Loucy (cell line): ENCODE measurements around the gene KIF3C.
A peak's percentile ranks its signal among the peaks of the same experiment; 100 is the strongest.

ENCODE experiments used
- H2AFZ ChIP-seq: fragments of 200-600 bp; sonication (generic); 2 replicates; pipeline ENCODE4 v1.6.0; 2016; ENCODE audit warnings: antibody characterized with exemption, mild to moderate bottlenecking, low read length, moderate library complexity
- H3F3A ChIP-seq: fragments of 200-600 bp; 2 replicates; pipeline ENCODE4 v1.6.0; 2016; ENCODE audit warnings: antibody characterized with exemption, low read depth, mild to moderate bottlenecking
- H3K27me3 ChIP-seq: fragments of 200-600 bp; sonication (generic); 2 replicates; pipeline ENCODE4 v1.6.1; 2014; ENCODE audit warnings: low read length, mild to moderate bottlenecking; ENCODE audit not compliant: insufficient read depth, poor library complexity, severe bottlenecking
- H3K36me3 ChIP-seq: fragments of 200-600 bp; sonication (generic); 2 replicates; pipeline ENCODE4 v1.6.1; 2016; ENCODE audit warnings: low read length; ENCODE audit not compliant: insufficient read depth
- H3K4me1 ChIP-seq: fragments of 200-600 bp; sonication (generic); 2 replicates; pipeline ENCODE4 v1.5.1; 2014; ENCODE audit warnings: low read length, mild to moderate bottlenecking; ENCODE audit not compliant: insufficient read depth, poor library complexity, severe bottlenecking
- H3K4me2 ChIP-seq: fragments of 200-600 bp; sonication (generic); 2 replicates; pipeline ENCODE4 v1.6.0; 2014; ENCODE audit warnings: antibody characterized with exemption, low read length, low read depth, mild to moderate bottlenecking; ENCODE audit not compliant: poor library complexity, severe bottlenecking
- H3K4me3 ChIP-seq: fragments of 200-600 bp; sonication (generic); 2 replicates; pipeline ENCODE4 v1.5.1; 2014; ENCODE audit warnings: low read length, mild to moderate bottlenecking, mixed read lengths; ENCODE audit not compliant: poor library complexity, severe bottlenecking
- H3K79me2 ChIP-seq: fragments of 200-600 bp; sonication (generic); 2 replicates; pipeline ENCODE4 v1.6.1; 2014; ENCODE audit warnings: low read length; ENCODE audit not compliant: insufficient read depth
- H3K9ac ChIP-seq: fragments of 200-600 bp; sonication (generic); 2 replicates; pipeline ENCODE4 v1.6.0; 2014; ENCODE audit warnings: mild to moderate bottlenecking, low read depth, low read length, moderate library complexity; ENCODE audit not compliant: poor library complexity, severe bottlenecking
- H3K9me2 ChIP-seq: fragments of 200-600 bp; sonication (generic); replicated peaks from 2 replicates; pipeline ENCODE4 v1.6.1; 2016; ENCODE audit warnings: low read depth, low read length, mixed read lengths
- H3K9me3 ChIP-seq: fragments of 200-600 bp; sonication (generic); 2 replicates; pipeline ENCODE4 v1.6.1; 2014; ENCODE audit warnings: mild to moderate bottlenecking, antibody characterized with exemption, low read length, low read depth; ENCODE audit not compliant: insufficient read depth
- H4K20me1 ChIP-seq: fragments of 200-600 bp; sonication (generic); 2 replicates; pipeline ENCODE4 v1.6.0; 2014; ENCODE audit warnings: antibody characterized with exemption, low read length, mild to moderate bottlenecking; ENCODE audit not compliant: insufficient read depth, poor library complexity, severe bottlenecking
- EZH2phosphoT487 ChIP-seq: fragments of 200-600 bp; IDR thresholded peaks from 2 replicates; pipeline ENCODE4 v1.6.1; 2018; ENCODE audit warnings: antibody characterized with exemption, mild to moderate bottlenecking, moderate library complexity, borderline replicate concordance
- TF ChIP-seq, protein P1 (sequence below): fragments of 200-600 bp; sonication (generic); conservative IDR thresholded peaks from 2 replicates; pipeline ENCODE4 v1.5.1; 2014; ENCODE audit warnings: mild to moderate bottlenecking, antibody characterized with exemption, low read length

Gene KIF3C

DNA sequence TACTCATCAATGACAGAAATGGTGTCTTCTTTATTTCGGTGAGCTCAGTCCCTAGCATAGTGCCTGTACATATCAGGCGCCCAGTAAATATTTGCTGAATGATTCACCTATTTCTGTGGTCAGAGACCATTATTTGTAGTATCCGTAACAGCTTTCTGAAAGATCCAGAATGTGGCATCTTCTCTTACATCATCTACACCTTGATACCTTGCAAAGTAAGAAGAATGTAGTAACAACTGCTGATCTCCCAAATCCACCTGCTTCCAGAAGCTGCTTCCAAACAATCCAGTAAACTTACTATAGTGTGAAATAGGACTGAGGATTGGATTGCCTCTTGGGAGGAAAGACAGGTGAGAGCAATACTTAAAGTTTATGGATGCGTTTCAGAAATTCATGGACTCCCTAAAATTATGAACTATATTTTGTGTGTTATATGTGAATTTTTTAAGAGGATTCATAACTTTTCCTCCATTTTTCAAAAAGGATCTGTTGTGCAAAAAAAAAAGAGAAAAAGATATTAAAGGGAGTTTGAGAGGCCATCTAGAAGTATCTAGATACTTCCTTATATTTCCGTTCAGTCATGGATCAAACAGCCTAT lies 103.1 kb downstream of the KIF3C start:
- peak overlapping the region; percentile 91 for H3K4me2 ChIP-seq
- H3K9me2 ChIP-seq, result no peaks in the 10 kb centered on the region
- peaks cover 6% of the 10 kb centered on the region for H3K27me3 ChIP-seq
- peak overlapping the region; percentile 76 for H3K9ac ChIP-seq
- H3K36me3 ChIP-seq, result no peaks in the 10 kb centered on the region; the same call in 1 of the 2 replicates
- peak overlapping the region; percentile 90 for H2AFZ ChIP-seq
- peak overlapping the region; percentile 87 for H3K4me3 ChIP-seq
- peaks cover 43% of the 10 kb centered on the region for H3K4me1 ChIP-seq
- no peak for TF ChIP-seq EZH2phosphoT487
- TF ChIP-seq, protein P1, sequence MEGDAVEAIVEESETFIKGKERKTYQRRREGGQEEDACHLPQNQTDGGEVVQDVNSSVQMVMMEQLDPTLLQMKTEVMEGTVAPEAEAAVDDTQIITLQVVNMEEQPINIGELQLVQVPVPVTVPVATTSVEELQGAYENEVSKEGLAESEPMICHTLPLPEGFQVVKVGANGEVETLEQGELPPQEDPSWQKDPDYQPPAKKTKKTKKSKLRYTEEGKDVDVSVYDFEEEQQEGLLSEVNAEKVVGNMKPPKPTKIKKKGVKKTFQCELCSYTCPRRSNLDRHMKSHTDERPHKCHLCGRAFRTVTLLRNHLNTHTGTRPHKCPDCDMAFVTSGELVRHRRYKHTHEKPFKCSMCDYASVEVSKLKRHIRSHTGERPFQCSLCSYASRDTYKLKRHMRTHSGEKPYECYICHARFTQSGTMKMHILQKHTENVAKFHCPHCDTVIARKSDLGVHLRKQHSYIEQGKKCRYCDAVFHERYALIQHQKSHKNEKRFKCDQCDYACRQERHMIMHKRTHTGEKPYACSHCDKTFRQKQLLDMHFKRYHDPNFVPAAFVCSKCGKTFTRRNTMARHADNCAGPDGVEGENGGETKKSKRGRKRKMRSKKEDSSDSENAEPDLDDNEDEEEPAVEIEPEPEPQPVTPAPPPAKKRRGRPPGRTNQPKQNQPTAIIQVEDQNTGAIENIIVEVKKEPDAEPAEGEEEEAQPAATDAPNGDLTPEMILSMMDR, result no peak
- peaks cover 27% of the 10 kb centered on the region for H4K20me1 ChIP-seq
- no peaks in the 10 kb centered on the region for H3F3A ChIP-seq
- no peaks in the 10 kb centered on the region for H3K9me3 ChIP-seq
- H3K79me2 ChIP-seq, result peaks cover 40% of the 10 kb centered on the region

DNA sequence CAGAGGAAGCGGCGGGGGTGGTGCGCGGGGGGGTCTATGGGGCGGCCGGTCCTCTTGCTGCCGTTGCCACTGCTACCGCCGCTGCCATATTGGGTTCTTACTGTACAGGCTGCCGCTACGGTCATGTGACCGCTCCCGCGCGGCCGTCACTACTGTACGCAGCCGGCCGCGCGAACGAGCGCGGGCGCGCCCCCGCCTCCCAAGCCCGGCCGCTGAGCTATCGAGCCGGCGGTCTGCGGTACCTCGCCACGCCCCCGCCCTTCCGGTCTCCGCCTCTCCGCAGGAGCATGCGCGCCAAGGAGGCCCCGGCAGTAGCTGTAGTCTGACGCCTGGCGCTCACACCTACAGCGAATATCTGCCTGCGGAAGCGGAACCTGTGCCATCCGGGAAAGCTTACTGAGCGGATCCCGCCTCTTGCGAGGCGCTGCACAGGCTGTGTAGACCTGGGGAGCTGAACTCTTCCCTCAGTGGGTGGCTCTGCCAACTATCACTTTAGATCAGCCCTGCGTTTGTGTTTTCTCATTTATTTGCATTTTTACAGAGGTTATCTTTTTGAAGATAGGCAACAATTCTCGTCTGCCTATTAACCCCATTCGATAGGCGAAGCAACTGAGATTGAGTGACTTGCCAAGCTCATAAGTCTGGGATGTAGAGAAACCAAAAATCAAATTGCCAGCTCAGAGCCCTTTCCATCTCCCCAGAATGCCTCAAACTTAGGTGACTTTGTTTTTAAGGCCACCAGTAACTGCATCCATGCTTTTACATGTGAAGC lies 103.8 kb downstream of the KIF3C start, which contains the start of gene ASXL2:
Gene ASXL2, minus strand, starts transcription at position 127 of the 772 bp plus-strand sequence. CDS start 265 bp downstream, outside the sequence.
- Histone ChIP-seq H3K9ac (peak within 1 kb of the TSS; percentile 89), H3F3A (no peaks in the 10 kb centered on the region), H3K27me3 (peaks cover 6% of the 10 kb centered on the region), H3K4me2 (peak within 1 kb of the TSS; percentile 93), H3K4me3 (peak within 1 kb of the TSS; percentile 87), H2AFZ (peak within 1 kb of the TSS; percentile 90), H3K9me3 (no peaks in the 10 kb centered on the region), H3K36me3 (no peaks in the 10 kb centered on the region; the same call in 1 of the 2 replicates), H4K20me1 (peaks cover 27% of the 10 kb centered on the region), H3K9me2 (no peaks in the 10 kb centered on the region), H3K4me1 (peaks cover 49% of the 10 kb centered on the region), H3K79me2 (peaks cover 47% of the 10 kb centered on the region)
- no peak for TF ChIP-seq EZH2phosphoT487
- TF ChIP-seq, protein P1, result no peak

DNA sequence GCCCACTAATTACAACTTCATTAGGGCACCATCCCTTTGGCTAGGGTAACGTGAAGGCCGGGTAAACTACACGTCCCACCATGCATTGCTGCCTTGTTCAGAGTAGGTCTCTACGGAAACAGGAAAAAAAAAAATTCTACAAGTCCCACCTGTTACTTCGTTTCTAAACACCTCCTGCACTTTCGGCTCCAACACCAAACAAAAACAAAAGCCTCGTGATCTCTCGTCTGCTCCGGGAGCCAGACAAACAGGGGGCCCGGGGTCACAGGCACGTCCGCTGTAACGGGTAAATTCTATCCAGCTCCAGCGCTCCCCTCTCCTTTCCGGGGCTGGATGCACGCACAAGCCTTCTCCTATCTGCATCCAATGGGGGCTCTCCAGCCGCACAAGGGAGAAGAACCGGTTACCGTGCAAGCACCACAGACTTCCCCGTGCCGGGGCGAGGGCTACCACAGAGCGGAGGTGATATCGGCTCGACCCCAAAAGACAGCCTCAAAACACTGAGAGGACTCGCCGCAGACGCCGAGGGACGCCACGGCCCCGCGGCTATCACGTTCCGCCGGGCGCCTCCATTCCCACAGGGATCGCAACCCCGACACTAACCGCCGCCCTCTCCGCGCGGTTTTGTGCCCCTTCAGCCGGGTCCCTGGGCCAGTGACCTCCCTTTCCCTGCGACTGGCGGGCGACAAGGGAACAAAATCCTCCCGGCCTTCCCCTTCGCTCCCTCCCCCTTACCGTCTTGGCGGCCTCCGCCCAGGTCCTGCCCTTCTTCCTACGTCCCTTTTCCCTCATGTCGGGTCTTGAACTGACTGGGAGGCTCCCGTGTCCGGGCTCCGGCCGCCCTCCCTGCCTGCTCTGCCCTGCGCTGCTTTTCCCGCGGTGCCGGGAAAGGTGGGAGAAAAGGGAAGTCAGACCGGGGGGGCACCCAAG lies 104.6 kb downstream of the KIF3C start:
- peak overlapping the region; percentile 89 for H3K9ac ChIP-seq
- H3K4me1 ChIP-seq, result peaks cover 56% of the 10 kb centered on the region
- peak overlapping the region; percentile 75 for H2AFZ ChIP-seq
- H3K4me2 ChIP-seq, result peak overlapping the region; percentile 93
- H4K20me1 ChIP-seq, result peaks cover 35% of the 10 kb centered on the region
- peaks cover 53% of the 10 kb centered on the region for H3K79me2 ChIP-seq
- no peaks in the 10 kb centered on the region for H3K9me2 ChIP-seq
- H3K9me3 ChIP-seq, result no peaks in the 10 kb centered on the region
- TF ChIP-seq EZH2phosphoT487, result no peak
- TF ChIP-seq, protein P1, result no peak
- H3K36me3 ChIP-seq, result no peaks in the 10 kb centered on the region; the same call in 1 of the 2 replicates
- peak overlapping the region; percentile 87 for H3K4me3 ChIP-seq
- H3K27me3 ChIP-seq, result peaks cover 6% of the 10 kb centered on the region
- no peaks in the 10 kb centered on the region for H3F3A ChIP-seq
